SK-N-SH (cell line): ENCODE data around the gene WWP2. TPM values are rescaled to one million over a fixed set of nuclear protein-coding genes. Genes with fewer than 3 reads are reported as not detected.

Experiments used
- CTCF ChIA-PET: fragments of 300-600, 350-600 bp; formaldehyde crosslinking; extraction: SDS; loops from one replicate; lab custom pipeline; 2021; lab: Yijun Ruan, JAX
- POLR2A ChIA-PET: fragments of 350-600 bp; sonication (Branson Sonifier 250); formaldehyde crosslinking; extraction: SDS; loops from one replicate; lab custom pipeline; 2020; ENCODE audit warnings: antibody characterized with exemption, inconsistent platforms; lab: Yijun Ruan, JAX
- DNase-seq: peaks from one replicate; pipeline ENCODE4 v3.0.0; 2012
- H2AFZ ChIP-seq: fragments of 200-600 bp; sonication (generic); 2 replicates; pipeline ENCODE4 v1.8.1; 2016; ENCODE audit warnings: antibody characterized with exemption, mild to moderate bottlenecking, low read depth
- H3F3A ChIP-seq: fragments of 200-600 bp; sonication (generic); replicated peaks from 2 replicates; pipeline ENCODE3; 2016; ENCODE audit warnings: antibody characterized with exemption, mild to moderate bottlenecking; ENCODE audit not compliant: insufficient read depth
- H3K27ac ChIP-seq, 2 experiments: fragments of 200-500 bp in 1 of 2; fragments of 200-600 bp in 1 of 2; sonication (Bioruptor generic) in 1 of 2; sonication (generic), shearing (Covaris generic) in 1 of 2; 2 replicates each; pipeline versions ENCODE4 v1.5.1 to v1.6.1; 2014 to 2016; ENCODE audit warnings: low read depth in 2 of 2, inconsistent platforms in 1 of 2, low read length in 1 of 2, mild to moderate bottlenecking in 1 of 2, mixed read lengths in 1 of 2
- H3K27me3 ChIP-seq: fragments of 200-600 bp; sonication (generic), shearing (Covaris generic); 2 replicates; pipeline ENCODE4 v1.6.1; 2016; ENCODE audit warnings: mixed run types; ENCODE audit not compliant: insufficient read depth
- H3K36me3 ChIP-seq, 2 experiments: fragments of 200-500 bp in 1 of 2; fragments of 200-600 bp in 1 of 2; sonication (Bioruptor generic) in 1 of 2; sonication (generic) in 1 of 2; replicated peaks in 1 of 2; 2 replicates each; pipeline versions ENCODE3 to v1.5.1; 2014 to 2016; ENCODE audit warnings: low read length in 1 of 2, mild to moderate bottlenecking in 1 of 2; ENCODE audit not compliant: insufficient read depth in 2 of 2, control insufficient read depth in 1 of 2
- H3K4me1 ChIP-seq, 2 experiments: fragments of 200-500 bp in 1 of 2; fragments of 200-600 bp in 1 of 2; sonication (Bioruptor generic) in 1 of 2; sonication (generic), shearing (Covaris generic) in 1 of 2; 2 replicates each; pipeline versions ENCODE4 v1.5.1 to v1.6.1; 2014 to 2016; ENCODE audit warnings: low read depth in 1 of 2, low read length in 1 of 2, mixed run types in 1 of 2; ENCODE audit not compliant: insufficient read depth in 2 of 2, control insufficient read depth in 1 of 2
- H3K4me2 ChIP-seq: fragments of 200-600 bp; sonication (generic), shearing (Covaris generic); 2 replicates; pipeline ENCODE4 v1.6.1; 2017; ENCODE audit warnings: mixed run types
- H3K4me3 ChIP-seq, 2 experiments: fragments of 200-500 bp in 1 of 2; fragments of 200-600 bp in 1 of 2; sonication (Bioruptor generic) in 1 of 2; sonication (generic), shearing (Covaris generic) in 1 of 2; 2 replicates each; pipeline versions ENCODE4 v1.5.1 to v1.8.1; 2014 to 2016; ENCODE audit warnings: low read depth in 2 of 2, inconsistent platforms in 1 of 2, low read length in 1 of 2, mild to moderate bottlenecking in 1 of 2, mixed read lengths in 1 of 2, moderate library complexity in 1 of 2
- H3K79me2 ChIP-seq: fragments of 200-600 bp; sonication (generic); 2 replicates; pipeline ENCODE4 v1.8.1; 2017; ENCODE audit warnings: mild to moderate bottlenecking; ENCODE audit not compliant: insufficient read depth
- H3K9ac ChIP-seq: fragments of 200-600 bp; sonication (generic); 2 replicates; pipeline ENCODE4 v1.6.1; 2017; ENCODE audit warnings: mixed run types
- H3K9me2 ChIP-seq: fragments of 200-600 bp; sonication (generic); 2 replicates; pipeline ENCODE4 v1.6.1; 2017; ENCODE audit warnings: mixed run types
- H3K9me3 ChIP-seq: fragments of 200-600 bp; sonication (generic); 2 replicates; pipeline ENCODE4 v1.6.1; 2017; ENCODE audit warnings: mixed run types, mild to moderate bottlenecking, moderate library complexity
- H4K20me1 ChIP-seq: fragments of 200-600 bp; sonication (generic); 2 replicates; pipeline ENCODE4 v1.6.1; 2017; ENCODE audit warnings: mild to moderate bottlenecking, mixed run types; ENCODE audit not compliant: insufficient read depth
- FOXJ3 ChIP-seq: sonication (generic); formaldehyde crosslinking; IDR thresholded peaks from 2 replicates; pipeline ENCODE4 v1.5.1; 2020; ENCODE audit warnings: mild to moderate bottlenecking, missing genetic modification reagents
- FOXM1 ChIP-seq: IDR thresholded peaks from 2 replicates; pipeline ENCODE4 v1.4.0; 2012; ENCODE audit warnings: low read depth, mild to moderate bottlenecking
- NFIC ChIP-seq: IDR thresholded peaks from 2 replicates; pipeline ENCODE4 v1.4.0; 2012; ENCODE audit warnings: borderline replicate concordance
- RFX5 ChIP-seq: IDR thresholded peaks from 2 replicates; pipeline ENCODE4 v1.6.1; 2012; ENCODE audit warnings: mild to moderate bottlenecking, improper control_type of control experiment, low read length
- RXRA ChIP-seq: IDR thresholded peaks from 2 replicates; pipeline ENCODE4 v1.4.0; 2012; ENCODE audit warnings: low read depth, mild to moderate bottlenecking, borderline replicate concordance
- SIN3A ChIP-seq: IDR thresholded peaks from 2 replicates; pipeline ENCODE4 v1.6.1; 2012; ENCODE audit warnings: low read depth, mild to moderate bottlenecking, low read length, moderate library complexity, borderline replicate concordance
- TEAD4 ChIP-seq: IDR thresholded peaks from 2 replicates; pipeline ENCODE4 v1.4.0; 2012; ENCODE audit warnings: mild to moderate bottlenecking, borderline replicate concordance; ENCODE audit not compliant: insufficient read depth
- whole genome bisulfite sequencing: methylation state at CpG from one replicate; pipeline ENCODE4 v1.1.6; 2017; ENCODE audit warnings: low lambda C conversion rate; 5-methylcytosine and 5-hydroxymethylcytosine counted together
- polyA plus RNA-seq, 3 experiments: library from polyadenylated mRNA; depleted of rRNA; stranded (reverse); fragments of >200 nt; gene quantifications; 2 replicates each; pipeline ENCODE4 v1.2.3, GENCODE V29; 2012
- TF ChIP-seq, protein P1 (sequence below): fragments of 200-600 bp; sonication (generic); IDR thresholded peaks from 2 replicates; pipeline ENCODE4 v1.6.1; 2017; ENCODE audit warnings: antibody characterized with exemption, mild to moderate bottlenecking, moderate library complexity
- TF ChIP-seq, protein P2 (sequence below): IDR thresholded peaks from 2 replicates; pipeline ENCODE4 v1.4.0; 2012; ENCODE audit warnings: low read depth, borderline replicate concordance
- TF ChIP-seq, protein P3 (sequence below): IDR thresholded peaks from 2 replicates; pipeline ENCODE4 v1.4.0; 2012; ENCODE audit warnings: low read depth, borderline replicate concordance

Gene WWP2
- polyA plus RNA-seq, 1 of the 3 experiments (the other 2 are of a cell fraction), result 13.3 TPM

DNA sequence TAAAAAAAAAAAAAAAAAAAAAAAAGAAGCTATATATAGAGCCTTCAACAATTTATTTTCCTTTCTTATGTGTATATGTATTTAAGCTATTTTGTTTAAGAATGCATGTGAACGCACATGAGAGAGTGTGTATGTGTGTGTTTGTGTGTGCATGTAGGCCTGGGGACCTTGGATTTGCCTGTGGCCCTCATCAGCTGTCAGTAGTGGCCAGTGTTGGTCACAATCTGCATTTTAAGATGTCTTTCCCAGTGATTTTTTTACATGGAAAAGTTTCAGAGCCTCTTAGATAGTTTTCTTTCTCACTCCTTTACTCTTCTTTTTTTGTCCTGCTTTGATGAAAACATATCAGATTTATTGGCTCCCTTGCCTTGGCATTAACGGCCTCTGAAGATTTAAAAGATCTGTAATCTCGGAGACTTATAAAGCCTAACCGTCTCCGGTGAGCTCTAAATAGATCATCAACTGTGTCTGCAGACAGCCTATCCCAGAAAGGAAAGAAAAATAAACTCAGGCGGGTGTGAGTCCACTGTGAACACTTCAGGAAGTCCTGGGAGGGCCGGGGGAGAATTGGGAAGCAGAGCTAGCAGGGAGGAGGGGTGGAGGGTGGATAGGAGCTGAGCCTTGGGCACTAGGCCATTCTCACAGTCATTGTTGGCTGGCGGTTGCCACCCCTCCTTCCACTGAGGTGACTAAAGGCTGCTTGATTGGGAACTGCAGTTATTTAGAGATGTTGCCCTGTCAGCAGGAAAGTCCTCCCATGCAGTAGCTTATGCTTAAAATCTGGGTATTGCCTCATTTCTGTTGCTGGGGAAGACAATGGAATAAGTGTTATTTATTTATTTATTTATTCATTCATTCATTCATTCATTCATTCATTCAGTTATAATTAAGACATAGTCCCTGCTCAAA is 86.8 kb downstream of the WWP2 start:
- peak overlapping the region in 1 of 2 experiments; percentile 21; a peak in 1 of 4 replicates for H3K4me3 ChIP-seq
- H3K4me1 ChIP-seq, result peaks cover 0 to 21% of the 10 kb centered on the region in 2 experiments; a peak in 2 of 4 replicates
- peak overlapping the region; percentile 46; the same call in 1 of the 2 replicates for H3K4me2 ChIP-seq
- peak overlapping the region; percentile 57; the same call in 1 of the 2 replicates for H3K9ac ChIP-seq
- no peaks in the 10 kb centered on the region for H3K9me3 ChIP-seq
- H3F3A ChIP-seq, result peaks cover 23% of the 10 kb centered on the region
- H3K36me3 ChIP-seq, result no peaks in the 10 kb centered on the region
- H3K27ac ChIP-seq, result peak overlapping the region; percentile 11 to 90; a peak in 3 of 4 replicates
- TF ChIP-seq RXRA, result no peak
- TF ChIP-seq, protein P1, sequence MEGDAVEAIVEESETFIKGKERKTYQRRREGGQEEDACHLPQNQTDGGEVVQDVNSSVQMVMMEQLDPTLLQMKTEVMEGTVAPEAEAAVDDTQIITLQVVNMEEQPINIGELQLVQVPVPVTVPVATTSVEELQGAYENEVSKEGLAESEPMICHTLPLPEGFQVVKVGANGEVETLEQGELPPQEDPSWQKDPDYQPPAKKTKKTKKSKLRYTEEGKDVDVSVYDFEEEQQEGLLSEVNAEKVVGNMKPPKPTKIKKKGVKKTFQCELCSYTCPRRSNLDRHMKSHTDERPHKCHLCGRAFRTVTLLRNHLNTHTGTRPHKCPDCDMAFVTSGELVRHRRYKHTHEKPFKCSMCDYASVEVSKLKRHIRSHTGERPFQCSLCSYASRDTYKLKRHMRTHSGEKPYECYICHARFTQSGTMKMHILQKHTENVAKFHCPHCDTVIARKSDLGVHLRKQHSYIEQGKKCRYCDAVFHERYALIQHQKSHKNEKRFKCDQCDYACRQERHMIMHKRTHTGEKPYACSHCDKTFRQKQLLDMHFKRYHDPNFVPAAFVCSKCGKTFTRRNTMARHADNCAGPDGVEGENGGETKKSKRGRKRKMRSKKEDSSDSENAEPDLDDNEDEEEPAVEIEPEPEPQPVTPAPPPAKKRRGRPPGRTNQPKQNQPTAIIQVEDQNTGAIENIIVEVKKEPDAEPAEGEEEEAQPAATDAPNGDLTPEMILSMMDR, result peak; percentile 38
- TF ChIP-seq TEAD4, result no peak
- TF ChIP-seq NFIC, result peak; percentile 46; the same call in 1 of the 2 replicates
- TF ChIP-seq SIN3A, result no peak
- TF ChIP-seq RFX5, result no peak
- TF ChIP-seq, protein P2, sequence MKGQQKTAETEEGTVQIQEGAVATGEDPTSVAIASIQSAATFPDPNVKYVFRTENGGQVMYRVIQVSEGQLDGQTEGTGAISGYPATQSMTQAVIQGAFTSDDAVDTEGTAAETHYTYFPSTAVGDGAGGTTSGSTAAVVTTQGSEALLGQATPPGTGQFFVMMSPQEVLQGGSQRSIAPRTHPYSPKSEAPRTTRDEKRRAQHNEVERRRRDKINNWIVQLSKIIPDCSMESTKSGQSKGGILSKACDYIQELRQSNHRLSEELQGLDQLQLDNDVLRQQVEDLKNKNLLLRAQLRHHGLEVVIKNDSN, result no peak
- no peak for TF ChIP-seq FOXJ3 (CRISPR knock-in tag)
- no peak; the same call in 1 of the 2 replicates for TF ChIP-seq FOXM1
- H4K20me1 ChIP-seq, result no peaks in the 10 kb centered on the region
- no peaks in the 10 kb centered on the region for H3K9me2 ChIP-seq
- ChIA-PET POLR2A (interaction anchor here (0.5 kb wide), 1 partner anchor 916 kb away, joined by 3 read pairs; no protein-coding TSS in a partner anchor), CTCF (interaction anchor here (0.6 to 1.7 kb wide), 4 partner anchors 10 to 495 kb away, joined by 3 to 7 read pairs (median 4); no protein-coding TSS in a partner anchor)
- H3K79me2 ChIP-seq, result no peaks in the 10 kb centered on the region; the same call in 1 of the 2 replicates
- WGBS, result 42% methylated on average over 8 of the region's 8 CpGs
- DNase-seq, result no peak
- H2AFZ ChIP-seq, result peak overlapping the region; percentile 80
- no peaks in the 10 kb centered on the region for H3K27me3 ChIP-seq

GRCh38 chr16:69851491-69852240 is 89.5 kb downstream of the WWP2 start:
- H3K27ac ChIP-seq, result no peak overlapping the region
- H3K9me2 ChIP-seq, result no peaks in the 10 kb centered on the region
- no peak for DNase-seq
- TF ChIP-seq, protein P3, sequence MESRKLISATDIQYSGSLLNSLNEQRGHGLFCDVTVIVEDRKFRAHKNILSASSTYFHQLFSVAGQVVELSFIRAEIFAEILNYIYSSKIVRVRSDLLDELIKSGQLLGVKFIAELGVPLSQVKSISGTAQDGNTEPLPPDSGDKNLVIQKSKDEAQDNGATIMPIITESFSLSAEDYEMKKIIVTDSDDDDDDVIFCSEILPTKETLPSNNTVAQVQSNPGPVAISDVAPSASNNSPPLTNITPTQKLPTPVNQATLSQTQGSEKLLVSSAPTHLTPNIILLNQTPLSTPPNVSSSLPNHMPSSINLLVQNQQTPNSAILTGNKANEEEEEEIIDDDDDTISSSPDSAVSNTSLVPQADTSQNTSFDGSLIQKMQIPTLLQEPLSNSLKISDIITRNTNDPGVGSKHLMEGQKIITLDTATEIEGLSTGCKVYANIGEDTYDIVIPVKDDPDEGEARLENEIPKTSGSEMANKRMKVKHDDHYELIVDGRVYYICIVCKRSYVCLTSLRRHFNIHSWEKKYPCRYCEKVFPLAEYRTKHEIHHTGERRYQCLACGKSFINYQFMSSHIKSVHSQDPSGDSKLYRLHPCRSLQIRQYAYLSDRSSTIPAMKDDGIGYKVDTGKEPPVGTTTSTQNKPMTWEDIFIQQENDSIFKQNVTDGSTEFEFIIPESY, result no peak
- TF ChIP-seq FOXM1, result no peak
- WGBS, result 89% methylated on average over 13 of the region's 13 CpGs
- no peaks in the 10 kb centered on the region for H4K20me1 ChIP-seq
- ChIA-PET CTCF (interaction anchor here (0.6 kb wide), 1 partner anchor 182 kb away, joined by 3 read pairs; no protein-coding TSS in a partner anchor), POLR2A (no interaction called here)
- peaks cover 0 to 21% of the 10 kb centered on the region in 2 experiments; a peak in 2 of 4 replicates for H3K4me1 ChIP-seq
- no peak overlapping the region for H3K4me2 ChIP-seq
- no peaks in the 10 kb centered on the region; the same call in 1 of the 2 replicates for H3K79me2 ChIP-seq
- no peak overlapping the region for H3K9ac ChIP-seq
- peaks cover 23% of the 10 kb centered on the region for H3F3A ChIP-seq
- no peak overlapping the region for H2AFZ ChIP-seq
- H3K4me3 ChIP-seq, result no peak overlapping the region
- no peaks in the 10 kb centered on the region for H3K9me3 ChIP-seq
- no peaks in the 10 kb centered on the region for H3K36me3 ChIP-seq
- no peaks in the 10 kb centered on the region for H3K27me3 ChIP-seq
